ENCODE data around the gene SLC24A3.

- TF ChIP-seq L3MBTL2 (conservative IDR thresholded peaks at IDR 0.05) = no peak
- TF ChIP-seq BHLHE40 (IDR thresholded peaks at IDR 0.05; ENCODE audit: borderline replicate concordance) = no peak
- no peak for TF ChIP-seq TARDBP (IDR thresholded peaks at IDR 0.05)
- TF ChIP-seq ELF4 (IDR thresholded peaks at IDR 0.05) = no peak
Observed at GRCh38 chr20:19743640-19743995, 531.2 kb downstream of the SLC24A3 start.
